ENCODE data around the gene LGR6.

The LGR6 gene

DNA sequence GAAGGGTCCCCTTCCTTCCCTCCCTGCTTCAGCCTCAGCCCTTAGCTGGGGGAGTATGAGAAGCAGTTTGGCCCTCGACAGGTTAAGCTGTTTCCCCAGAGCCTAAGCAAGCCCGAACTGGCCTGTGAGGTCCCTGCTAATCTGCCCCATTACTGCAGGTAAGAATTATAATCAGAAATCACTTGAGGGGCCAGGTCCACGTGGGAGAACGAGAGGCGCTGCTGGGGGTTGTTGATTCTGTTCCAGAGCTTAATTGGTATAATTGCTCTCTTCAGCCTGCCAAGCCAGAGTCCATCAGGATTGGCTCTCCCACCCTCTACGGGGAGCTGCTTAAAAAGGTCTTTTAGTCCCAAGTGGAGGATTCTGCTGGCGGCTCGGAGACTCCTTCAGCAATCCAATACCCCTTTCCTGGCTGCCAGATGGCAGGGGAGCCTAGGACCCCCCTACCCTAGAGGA, 77.3 kb downstream of the LGR6 start (continued):
- TF ChIP-seq ZNF707 (tag by site-specific recombination; IDR thresholded peaks at IDR 0.05) (no peak), ZNF510 (tag by site-specific recombination; IDR thresholded peaks at IDR 0.05; ENCODE audit: insufficient replicate concordance) (no peak), ZBTB1 (tag by site-specific recombination; IDR thresholded peaks at IDR 0.05) (no peak), ZNF585B (tag by site-specific recombination; IDR thresholded peaks at IDR 0.05) (no peak), ZNF677 (tag by site-specific recombination; IDR thresholded peaks at IDR 0.05) (no peak), ZNF549 (tag by site-specific recombination; IDR thresholded peaks at IDR 0.05) (no peak), ZNF660 (tag by site-specific recombination; IDR thresholded peaks at IDR 0.05) (no peak), ZFP37 (tag by site-specific recombination; IDR thresholded peaks at IDR 0.05) (no peak), ZNF768 (tag by site-specific recombination; IDR thresholded peaks at IDR 0.05) (no peak), ZNF629 (tag by site-specific recombination; IDR thresholded peaks at IDR 0.05) (0 out of 2 replicates have a peak, but pooled peaks have one; percentile 20), SETDB1 (IDR thresholded peaks at IDR 0.05; ENCODE audit: insufficient read length, low read length) (no peak), HOXA7 (CRISPR knock-in tag; IDR thresholded peaks at IDR 0.05; ENCODE audit: borderline replicate concordance) (no peak), ZNF596 (tag by site-specific recombination; IDR thresholded peaks at IDR 0.05) (no peak), TRIM28 (IDR thresholded peaks at IDR 0.05; ENCODE audit: borderline replicate concordance, low read length) (no peak), ZNF654 (tag by site-specific recombination; IDR thresholded peaks at IDR 0.05; ENCODE audit: low read depth) (no peak), ZEB2 (tag by site-specific recombination; IDR thresholded peaks at IDR 0.05) (0 out of 2 replicates have a peak, but pooled peaks have one; percentile 40), KLF1 (tag by site-specific recombination; IDR thresholded peaks at IDR 0.05) (no peak)
- TF ChIP-seq, protein P1, sequence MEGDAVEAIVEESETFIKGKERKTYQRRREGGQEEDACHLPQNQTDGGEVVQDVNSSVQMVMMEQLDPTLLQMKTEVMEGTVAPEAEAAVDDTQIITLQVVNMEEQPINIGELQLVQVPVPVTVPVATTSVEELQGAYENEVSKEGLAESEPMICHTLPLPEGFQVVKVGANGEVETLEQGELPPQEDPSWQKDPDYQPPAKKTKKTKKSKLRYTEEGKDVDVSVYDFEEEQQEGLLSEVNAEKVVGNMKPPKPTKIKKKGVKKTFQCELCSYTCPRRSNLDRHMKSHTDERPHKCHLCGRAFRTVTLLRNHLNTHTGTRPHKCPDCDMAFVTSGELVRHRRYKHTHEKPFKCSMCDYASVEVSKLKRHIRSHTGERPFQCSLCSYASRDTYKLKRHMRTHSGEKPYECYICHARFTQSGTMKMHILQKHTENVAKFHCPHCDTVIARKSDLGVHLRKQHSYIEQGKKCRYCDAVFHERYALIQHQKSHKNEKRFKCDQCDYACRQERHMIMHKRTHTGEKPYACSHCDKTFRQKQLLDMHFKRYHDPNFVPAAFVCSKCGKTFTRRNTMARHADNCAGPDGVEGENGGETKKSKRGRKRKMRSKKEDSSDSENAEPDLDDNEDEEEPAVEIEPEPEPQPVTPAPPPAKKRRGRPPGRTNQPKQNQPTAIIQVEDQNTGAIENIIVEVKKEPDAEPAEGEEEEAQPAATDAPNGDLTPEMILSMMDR (tag by site-specific recombination; IDR thresholded peaks at IDR 0.05): no peak
- TF ChIP-seq, protein P2, sequence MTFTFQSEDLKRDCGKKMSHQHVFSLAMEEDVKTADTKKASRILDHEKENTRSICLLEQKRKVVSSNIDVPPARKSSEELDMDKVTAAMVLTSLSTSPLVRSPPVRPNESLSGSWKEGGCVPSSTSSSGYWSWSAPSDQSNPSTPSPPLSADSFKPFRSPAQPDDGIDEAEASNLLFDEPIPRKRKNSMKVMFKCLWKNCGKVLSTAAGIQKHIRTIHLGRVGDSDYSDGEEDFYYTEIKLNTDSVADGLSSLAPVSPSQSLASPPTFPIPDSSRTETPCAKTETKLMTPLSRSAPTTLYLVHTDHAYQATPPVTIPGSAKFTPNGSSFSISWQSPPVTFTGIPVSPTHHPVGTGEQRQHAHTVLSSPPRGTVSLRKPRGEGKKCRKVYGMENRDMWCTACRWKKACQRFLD (tag by site-specific recombination; IDR thresholded peaks at IDR 0.05): no peak
- TF ChIP-seq, protein P3, sequence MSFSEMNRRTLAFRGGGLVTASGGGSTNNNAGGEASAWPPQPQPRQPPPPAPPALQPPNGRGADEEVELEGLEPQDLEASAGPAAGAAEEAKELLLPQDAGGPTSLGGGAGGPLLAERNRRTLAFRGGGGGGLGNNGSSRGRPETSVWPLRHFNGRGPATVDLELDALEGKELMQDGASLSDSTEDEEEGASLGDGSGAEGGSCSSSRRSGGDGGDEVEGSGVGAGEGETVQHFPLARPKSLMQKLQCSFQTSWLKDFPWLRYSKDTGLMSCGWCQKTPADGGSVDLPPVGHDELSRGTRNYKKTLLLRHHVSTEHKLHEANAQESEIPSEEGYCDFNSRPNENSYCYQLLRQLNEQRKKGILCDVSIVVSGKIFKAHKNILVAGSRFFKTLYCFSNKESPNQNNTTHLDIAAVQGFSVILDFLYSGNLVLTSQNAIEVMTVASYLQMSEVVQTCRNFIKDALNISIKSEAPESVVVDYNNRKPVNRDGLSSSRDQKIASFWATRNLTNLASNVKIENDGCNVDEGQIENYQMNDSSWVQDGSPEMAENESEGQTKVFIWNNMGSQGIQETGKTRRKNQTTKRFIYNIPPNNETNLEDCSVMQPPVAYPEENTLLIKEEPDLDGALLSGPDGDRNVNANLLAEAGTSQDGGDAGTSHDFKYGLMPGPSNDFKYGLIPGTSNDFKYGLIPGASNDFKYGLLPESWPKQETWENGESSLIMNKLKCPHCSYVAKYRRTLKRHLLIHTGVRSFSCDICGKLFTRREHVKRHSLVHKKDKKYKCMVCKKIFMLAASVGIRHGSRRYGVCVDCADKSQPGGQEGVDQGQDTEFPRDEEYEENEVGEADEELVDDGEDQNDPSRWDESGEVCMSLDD (tag by site-specific recombination; IDR thresholded peaks at IDR 0.05): no peak
- TF ChIP-seq, protein P4, sequence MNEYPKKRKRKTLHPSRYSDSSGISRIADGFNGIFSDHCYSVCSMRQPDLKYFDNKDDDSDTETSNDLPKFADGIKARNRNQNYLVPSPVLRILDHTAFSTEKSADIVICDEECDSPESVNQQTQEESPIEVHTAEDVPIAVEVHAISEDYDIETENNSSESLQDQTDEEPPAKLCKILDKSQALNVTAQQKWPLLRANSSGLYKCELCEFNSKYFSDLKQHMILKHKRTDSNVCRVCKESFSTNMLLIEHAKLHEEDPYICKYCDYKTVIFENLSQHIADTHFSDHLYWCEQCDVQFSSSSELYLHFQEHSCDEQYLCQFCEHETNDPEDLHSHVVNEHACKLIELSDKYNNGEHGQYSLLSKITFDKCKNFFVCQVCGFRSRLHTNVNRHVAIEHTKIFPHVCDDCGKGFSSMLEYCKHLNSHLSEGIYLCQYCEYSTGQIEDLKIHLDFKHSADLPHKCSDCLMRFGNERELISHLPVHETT (tag by site-specific recombination; IDR thresholded peaks at IDR 0.05): no peak
